OCI-LY1 (cell line): Measurements from ENCODE around the gene LPCAT4.

Source experiments
- EZH2 ChIP-seq: fragments of 200-600 bp; sonication (generic), shearing (Covaris generic); IDR thresholded peaks from 2 replicates; pipeline ENCODE4 v1.8.0; 2017; ENCODE audit warnings: borderline replicate concordance, mixed run types, mild to moderate bottlenecking, antibody characterized with exemption, low read length, moderate library complexity, mixed read lengths
- TF ChIP-seq, protein P1 (sequence below): fragments of 200-600 bp; sonication (generic), shearing (Covaris generic); IDR thresholded peaks from 2 replicates; pipeline ENCODE4 v1.5.1; 2017; ENCODE audit warnings: mild to moderate bottlenecking, antibody characterized with exemption, low read length, moderate library complexity, mixed read lengths

DNA sequence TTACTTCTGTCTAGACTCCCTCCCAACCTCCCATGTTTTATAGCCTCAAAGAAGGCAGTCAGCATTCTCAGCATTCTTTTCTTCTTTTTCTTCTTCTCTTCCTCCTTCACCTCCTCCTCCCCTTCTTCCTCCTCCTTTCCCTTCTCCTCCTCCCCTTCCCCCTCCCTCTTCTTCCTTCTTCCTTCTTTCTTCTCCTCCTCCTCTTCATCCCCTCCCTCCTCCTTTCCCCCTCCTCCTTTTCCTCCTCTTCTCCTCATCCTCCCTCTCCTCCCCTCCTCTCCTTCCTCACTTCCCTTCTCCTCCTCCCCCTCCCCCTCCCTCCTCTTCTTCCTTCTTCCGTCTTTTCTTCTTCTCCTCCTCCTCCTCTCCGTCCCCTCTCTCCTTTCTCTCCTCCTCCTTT lies 3.6 kb upstream of the LPCAT4 start:
- TF ChIP-seq, protein P1, sequence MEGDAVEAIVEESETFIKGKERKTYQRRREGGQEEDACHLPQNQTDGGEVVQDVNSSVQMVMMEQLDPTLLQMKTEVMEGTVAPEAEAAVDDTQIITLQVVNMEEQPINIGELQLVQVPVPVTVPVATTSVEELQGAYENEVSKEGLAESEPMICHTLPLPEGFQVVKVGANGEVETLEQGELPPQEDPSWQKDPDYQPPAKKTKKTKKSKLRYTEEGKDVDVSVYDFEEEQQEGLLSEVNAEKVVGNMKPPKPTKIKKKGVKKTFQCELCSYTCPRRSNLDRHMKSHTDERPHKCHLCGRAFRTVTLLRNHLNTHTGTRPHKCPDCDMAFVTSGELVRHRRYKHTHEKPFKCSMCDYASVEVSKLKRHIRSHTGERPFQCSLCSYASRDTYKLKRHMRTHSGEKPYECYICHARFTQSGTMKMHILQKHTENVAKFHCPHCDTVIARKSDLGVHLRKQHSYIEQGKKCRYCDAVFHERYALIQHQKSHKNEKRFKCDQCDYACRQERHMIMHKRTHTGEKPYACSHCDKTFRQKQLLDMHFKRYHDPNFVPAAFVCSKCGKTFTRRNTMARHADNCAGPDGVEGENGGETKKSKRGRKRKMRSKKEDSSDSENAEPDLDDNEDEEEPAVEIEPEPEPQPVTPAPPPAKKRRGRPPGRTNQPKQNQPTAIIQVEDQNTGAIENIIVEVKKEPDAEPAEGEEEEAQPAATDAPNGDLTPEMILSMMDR, result no peak
- no peak for TF ChIP-seq EZH2
